HepG2 (cell line): ENCODE measurements around the gene EGFR. TPM values are rescaled to one million over a fixed set of nuclear protein-coding genes. Genes with fewer than 3 reads are reported as not detected.

ENCODE experiments used
- ATAC-seq: fragments of 200-7000 bp; cut with Tn5 transposase; 3 replicates; pipeline ENCODE4 v1.9.1; 2020; ENCODE audit warnings: mild to moderate bottlenecking, moderate library complexity
- BruUV-seq: library from RNA; stranded (reverse); fragments of 400-500 nt; replicated peaks from 2 replicates; lab custom pipeline; 2021; lab: Mats Ljungman, UMichigan
- CTCF ChIA-PET: fragments of 300-600 bp; formaldehyde crosslinking; extraction: SDS; loops from one replicate; lab custom pipeline; 2021; ENCODE audit warnings: low total read pairs, inconsistent platforms, low intra/inter-chr PET ratio; lab: Yijun Ruan, JAX
- POLR2A ChIA-PET: fragments of 350-600 bp; sonication (Branson Sonifier 250); formaldehyde crosslinking; loops from one replicate; lab custom pipeline; 2020; ENCODE audit warnings: antibody characterized with exemption, inconsistent platforms; lab: Yijun Ruan, JAX
- DNase-seq: peaks from one replicate; pipeline ENCODE4 v3.0.0-alpha.2; 2015; ENCODE audit warnings: low spot score
- FAIRE-seq: peaks from 3 replicates; lab custom pipeline; 2011; peaks lifted over from hg19 to GRCh38; lab: Jason Lieb, UNC
- H2AFZ ChIP-seq: one replicate; pipeline ENCODE4 v1.6.1; 2011; ENCODE audit warnings: low read length, inconsistent platforms
- H3K27ac ChIP-seq: fragments of 300-600 bp; 3 replicates; pipeline ENCODE4 v1.8.0; 2011; ENCODE audit warnings: mixed run types, mild to moderate bottlenecking, mixed read lengths, low read length, inconsistent platforms; ENCODE audit not compliant: insufficient read depth; ENCODE audit errors: extremely low read length
- H3K27me3 ChIP-seq, 2 experiments: fragments of 200-600 bp in 1 of 2; 2 replicates in 1 of 2; 3 replicates in 1 of 2; pipeline versions ENCODE4 v1.6.0 to v1.8.0; 2011; ENCODE audit warnings: low read length in 2 of 2, mild to moderate bottlenecking in 2 of 2, moderate library complexity in 2 of 2, inconsistent platforms in 1 of 2; ENCODE audit not compliant: insufficient read depth in 2 of 2, control insufficient read depth in 1 of 2
- H3K36me3 ChIP-seq, 2 experiments: fragments of 200-600 bp in 1 of 2; replicated peaks in 1 of 2; 2 replicates in 1 of 2; 3 replicates in 1 of 2; pipeline versions ENCODE4 v1.5.1 to v1.8.0; 2011; ENCODE audit warnings: low read length in 2 of 2, inconsistent platforms in 1 of 2; ENCODE audit not compliant: insufficient read depth in 2 of 2, control insufficient read depth in 1 of 2
- H3K4me1 ChIP-seq: 2 replicates; pipeline ENCODE4 v1.5.1; 2012; ENCODE audit warnings: low read length, inconsistent platforms; ENCODE audit not compliant: insufficient read depth
- H3K4me2 ChIP-seq: 2 replicates; pipeline ENCODE4 v1.6.0; 2011; ENCODE audit warnings: low read depth, low read length, inconsistent platforms
- H3K4me3 ChIP-seq, 3 experiments: fragments of 200-600 bp in 1 of 3; sonication (generic), shearing (Covaris generic) in 1 of 3; replicated peaks in 1 of 3; 2 replicates each; pipeline ENCODE4 v1.5.1; 2011 to 2016; ENCODE audit warnings: low read length in 3 of 3, inconsistent platforms in 2 of 3, low read depth in 2 of 3, mild to moderate bottlenecking in 2 of 3, control low read depth in 1 of 3, mixed read lengths in 1 of 3; ENCODE audit not compliant: insufficient read depth in 1 of 3
- H3K79me2 ChIP-seq: one replicate; pipeline ENCODE4 v1.6.1; 2011; ENCODE audit warnings: low read length, inconsistent platforms; ENCODE audit not compliant: insufficient read depth
- H3K9ac ChIP-seq: 2 replicates; pipeline ENCODE4 v1.6.0; 2011; ENCODE audit warnings: mild to moderate bottlenecking, low read depth, low read length, inconsistent platforms; ENCODE audit not compliant: insufficient read depth
- H3K9me3 ChIP-seq: 2 replicates; pipeline ENCODE4 v1.5.1; 2012; ENCODE audit warnings: mild to moderate bottlenecking, low read length
- H4K20me1 ChIP-seq: 2 replicates; pipeline ENCODE4 v1.6.0; 2011; ENCODE audit warnings: inconsistent platforms, mild to moderate bottlenecking, low read length, moderate library complexity; ENCODE audit not compliant: insufficient read depth
- CCAR2 ChIP-seq: fragments of 200-400 bp; formaldehyde crosslinking; optimal IDR thresholded peaks from 2 replicates; pipeline ENCODE3; 2018; ENCODE audit warnings: low read depth, mild to moderate bottlenecking, low read length, moderate library complexity
- HNRNPLL ChIP-seq: fragments of 200-400 bp; formaldehyde crosslinking; IDR thresholded peaks from 2 replicates; pipeline ENCODE4 v1.6.1; 2017; ENCODE audit warnings: mild to moderate bottlenecking, low read depth, low read length; ENCODE audit not compliant: poor library complexity, severe bottlenecking
- KMT2B ChIP-seq: IDR thresholded peaks from 2 replicates; pipeline ENCODE4 v1.6.1; 2016; ENCODE audit warnings: missing genetic modification reagents, missing compliant biosample characterization
- MLLT10 ChIP-seq: sonication (generic); formaldehyde crosslinking; IDR thresholded peaks from 2 replicates; pipeline ENCODE4 v1.4.0; 2020; ENCODE audit warnings: missing genetic modification reagents
- PHF5A ChIP-seq: IDR thresholded peaks from one replicate; pipeline ENCODE4 v1.6.1; 2018; ENCODE audit warnings: low read depth, missing genetic modification reagents; ENCODE audit not compliant: unreplicated experiment
- RFXAP ChIP-seq: sonication (generic); formaldehyde crosslinking; IDR thresholded peaks from 2 replicates; pipeline ENCODE4 v1.4.0; 2020; ENCODE audit warnings: missing genetic modification reagents, borderline replicate concordance
- SAP130 ChIP-seq: IDR thresholded peaks from 2 replicates; pipeline ENCODE4 v1.6.1; 2016; ENCODE audit warnings: low read depth
- SMAD3 ChIP-seq: sonication (generic); formaldehyde crosslinking; IDR thresholded peaks from 2 replicates; pipeline ENCODE4 v1.4.0; 2020; ENCODE audit warnings: missing genetic modification reagents
- SRF ChIP-seq: IDR thresholded peaks from 2 replicates; pipeline ENCODE4 v1.6.1; 2011; ENCODE audit warnings: mild to moderate bottlenecking, low read depth, low read length, moderate library complexity
- ZFP41 ChIP-seq: sonication (generic); formaldehyde crosslinking; IDR thresholded peaks from 2 replicates; pipeline ENCODE4 v1.4.0; 2020; ENCODE audit warnings: mild to moderate bottlenecking, missing genetic modification reagents, borderline replicate concordance
- ZNF354B ChIP-seq: sonication (generic); formaldehyde crosslinking; IDR thresholded peaks from 2 replicates; pipeline ENCODE4 v1.8.0; 2022; ENCODE audit warnings: mild to moderate bottlenecking, missing genetic modification reagents
- ZNF468 ChIP-seq: sonication (generic); formaldehyde crosslinking; IDR thresholded peaks from 2 replicates; pipeline ENCODE4 v1.8.0; 2022; ENCODE audit warnings: mild to moderate bottlenecking, moderate library complexity, missing genetic modification reagents
- ZNF615 ChIP-seq: sonication (generic); formaldehyde crosslinking; IDR thresholded peaks from 2 replicates; pipeline ENCODE4 v1.5.0; 2020; ENCODE audit warnings: mild to moderate bottlenecking, missing genetic modification reagents, borderline replicate concordance
- WGBS: methylation state at CpG from one replicate; pipeline ENCODE4 v1.1.6; 2017; ENCODE audit warnings: low lambda C conversion rate; 5-methylcytosine and 5-hydroxymethylcytosine counted together
- in situ Hi-C: cut with HindIII; loops from 2 replicates; pipeline ENCODE4 v1.10.0; 2017; ENCODE audit warnings: low pct_unique_long_range_greater_than_20kb; ENCODE audit not compliant: extremely low pct_ligation_motif_present
- intact Hi-C: fragments of 100-400 bp; cut with micrococcal nuclease; formaldehyde crosslinking; loops from one replicate; pipeline ENCODE4 v1.10.0; 2022; ENCODE audit not compliant: unreplicated experiment
- polyA plus RNA-seq, 8 experiments: library from polyadenylated mRNA; depleted of rRNA in 3 of 8; stranded (reverse) in 7 of 8; unstranded in 1 of 8; fragments of >200 nt; fragmentation: Illumina TruSeq in 4 of 8; extraction: Trizol in 4 of 8; gene quantifications; 2 replicates each; pipeline versions ENCODE4 v1.2.1 to v1.2.3, GENCODE V29; 2011 to 2016; ENCODE audit warnings: low read depth in 4 of 8, missing spikeins in 1 of 8, mixed read lengths in 1 of 8; ENCODE audit not compliant: insufficient read depth in 1 of 8
- total RNA-seq, 5 experiments: library from RNA; depleted of rRNA; stranded (reverse); fragments of >200 nt; fragmentation: Illumina TruSeq; extraction: Trizol; gene quantifications; 2 replicates each; pipeline ENCODE4 v1.2.3, GENCODE V29; 2016; ENCODE audit warnings: low read depth in 1 of 5
- TF ChIP-seq, protein P1 (sequence below): sonication (generic); formaldehyde crosslinking; conservative IDR thresholded peaks from 2 replicates; pipeline ENCODE4 v1.8.0; 2022; ENCODE audit warnings: mild to moderate bottlenecking, moderate library complexity, missing genetic modification reagents
- TF ChIP-seq, protein P2 (sequence below): sonication (generic); formaldehyde crosslinking; IDR thresholded peaks from 2 replicates; pipeline ENCODE4 v1.4.0; 2020; ENCODE audit warnings: mild to moderate bottlenecking, missing genetic modification reagents
- TF ChIP-seq, protein P3 (sequence below): sonication (generic); formaldehyde crosslinking; IDR thresholded peaks from 2 replicates; pipeline ENCODE4 v1.8.0; 2022; ENCODE audit warnings: missing genetic modification reagents, mild to moderate bottlenecking, borderline replicate concordance

The EGFR gene
- total and polyA plus RNA-seq, 2 of the 13 experiments (the other 11 are each of a cell fraction or from before 2014, with no cell fraction given), result 7.0 to 10.0 TPM

DNA sequence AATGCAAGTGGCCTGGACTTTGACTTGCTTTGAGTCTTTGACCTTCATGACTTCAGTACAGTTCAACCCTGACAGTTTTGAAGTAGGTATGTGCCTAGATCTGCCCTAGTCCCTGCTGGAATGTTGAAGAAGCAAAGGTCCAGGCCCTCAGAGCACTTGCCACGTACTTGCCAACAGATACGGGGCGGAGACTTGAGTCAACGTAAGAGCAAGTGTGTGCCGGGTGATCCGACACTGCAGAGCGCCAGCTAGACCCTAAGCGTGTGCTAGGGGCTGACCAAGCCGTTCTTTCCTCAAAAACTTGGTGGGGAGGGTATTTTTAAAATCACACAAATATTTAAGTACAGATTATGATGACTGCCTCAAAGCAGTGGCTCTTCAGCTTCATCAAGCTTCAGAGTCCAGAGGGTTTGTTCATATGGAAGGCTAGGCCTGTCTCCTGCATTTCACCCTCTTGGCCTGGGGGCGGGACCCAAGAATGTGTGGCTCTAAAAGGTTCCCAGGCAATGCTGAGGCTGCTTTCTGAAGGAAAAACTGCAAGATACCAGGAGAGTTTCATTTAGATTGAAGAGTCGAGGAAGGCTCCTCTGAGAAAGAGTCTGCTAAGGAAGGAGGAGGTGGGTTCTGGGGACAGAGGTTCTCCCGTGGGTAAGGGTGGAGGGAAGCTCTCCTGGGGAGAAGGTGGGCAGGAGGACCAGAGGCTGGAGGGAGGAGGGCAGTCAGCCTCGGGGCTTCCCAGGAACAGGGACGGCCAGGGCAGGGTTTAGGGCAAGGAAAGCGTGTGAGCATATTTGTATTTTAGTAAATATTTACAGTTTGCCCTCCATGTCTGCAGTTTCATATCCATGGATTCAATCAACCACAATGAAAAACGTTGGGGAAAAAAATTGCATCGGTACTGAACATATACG is 160.3 kb downstream of the EGFR start:
- H4K20me1 ChIP-seq, result no peaks in the 10 kb centered on the region
- FAIRE-seq (peak; percentile 89), DNase-seq (peak; percentile 95), ATAC-seq (peak; percentile 78)
- H3K36me3 ChIP-seq, result peaks cover 0 to 11% of the 10 kb centered on the region in 2 experiments; a peak in 2 of 5 replicates
- no peaks in the 10 kb centered on the region; a peak in 1 of 5 replicates for H3K27me3 ChIP-seq
- WGBS, result 2% methylated on average over 13 of the region's 18 CpGs
- ChIA-PET CTCF (no interaction called here), POLR2A (interaction anchor here (0.6 to 5.1 kb wide), 29 partner anchors 9 to 928 kb away, joined by 3 to 275 read pairs (median 5); partner anchors contain the start of genes CHCHD2, EGFR, LANCL2 and SEC61G)
- peaks cover 82% of the 10 kb centered on the region for H3K4me1 ChIP-seq
- peak overlapping the region; percentile 98 for H3K9ac ChIP-seq
- H2AFZ ChIP-seq, result no peak overlapping the region
- H3K4me3 ChIP-seq, result peak overlapping the region; percentile 67 to 79 (median 77)
- H3K9me3 ChIP-seq, result no peaks in the 10 kb centered on the region
- in situ Hi-C loops, result no loop called here
- peak overlapping the region; percentile 99 for H3K27ac ChIP-seq
- BruUV-seq, result TSS peak; percentile 74
- H3K79me2 ChIP-seq, result peaks cover 23% of the 10 kb centered on the region
- intact Hi-C loops, result loop anchor here (2.0 kb wide), 3 partner anchors 46 to 100 kb away; no protein-coding TSS in a partner anchor
- H3K4me2 ChIP-seq, result peak overlapping the region; percentile 95
- TF ChIP-seq ZNF468, result no peak
- TF ChIP-seq MLLT10, result no peak
- TF ChIP-seq CCAR2, result no peak
- no peak for TF ChIP-seq ZFP41
- peak; percentile 69 for TF ChIP-seq PHF5A (CRISPR knock-in tag)
- 0 out of 2 replicates have a peak, but pooled peaks have one; percentile 58 for TF ChIP-seq ZNF615 (CRISPR knock-in tag)
- TF ChIP-seq SMAD3, result 0 out of 2 replicates have a peak, but pooled peaks have one; percentile 46
- peak; percentile 67; the same call in 1 of the 2 replicates for TF ChIP-seq RFXAP (CRISPR knock-in tag)
- TF ChIP-seq SRF, result no peak
- TF ChIP-seq, protein P1, sequence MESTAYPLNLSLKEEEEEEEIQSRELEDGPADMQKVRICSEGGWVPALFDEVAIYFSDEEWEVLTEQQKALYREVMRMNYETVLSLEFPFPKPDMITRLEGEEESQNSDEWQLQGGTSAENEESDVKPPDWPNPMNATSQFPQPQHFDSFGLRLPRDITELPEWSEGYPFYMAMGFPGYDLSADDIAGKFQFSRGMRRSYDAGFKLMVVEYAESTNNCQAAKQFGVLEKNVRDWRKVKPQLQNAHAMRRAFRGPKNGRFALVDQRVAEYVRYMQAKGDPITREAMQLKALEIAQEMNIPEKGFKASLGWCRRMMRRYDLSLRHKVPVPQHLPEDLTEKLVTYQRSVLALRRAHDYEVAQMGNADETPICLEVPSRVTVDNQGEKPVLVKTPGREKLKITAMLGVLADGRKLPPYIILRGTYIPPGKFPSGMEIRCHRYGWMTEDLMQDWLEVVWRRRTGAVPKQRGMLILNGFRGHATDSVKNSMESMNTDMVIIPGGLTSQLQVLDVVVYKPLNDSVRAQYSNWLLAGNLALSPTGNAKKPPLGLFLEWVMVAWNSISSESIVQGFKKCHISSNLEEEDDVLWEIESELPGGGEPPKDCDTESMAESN (CRISPR knock-in tag), result 0 out of 2 replicates have a peak, but pooled peaks have one; percentile 42
- no peak for TF ChIP-seq ZNF354B (CRISPR knock-in tag)
- no peak for TF ChIP-seq KMT2B
- TF ChIP-seq, protein P2, sequence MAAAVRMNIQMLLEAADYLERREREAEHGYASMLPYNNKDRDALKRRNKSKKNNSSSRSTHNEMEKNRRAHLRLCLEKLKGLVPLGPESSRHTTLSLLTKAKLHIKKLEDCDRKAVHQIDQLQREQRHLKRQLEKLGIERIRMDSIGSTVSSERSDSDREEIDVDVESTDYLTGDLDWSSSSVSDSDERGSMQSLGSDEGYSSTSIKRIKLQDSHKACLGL (CRISPR knock-in tag), result no peak
- TF ChIP-seq SAP130 (CRISPR knock-in tag), result peak; percentile 92
- TF ChIP-seq, protein P3, sequence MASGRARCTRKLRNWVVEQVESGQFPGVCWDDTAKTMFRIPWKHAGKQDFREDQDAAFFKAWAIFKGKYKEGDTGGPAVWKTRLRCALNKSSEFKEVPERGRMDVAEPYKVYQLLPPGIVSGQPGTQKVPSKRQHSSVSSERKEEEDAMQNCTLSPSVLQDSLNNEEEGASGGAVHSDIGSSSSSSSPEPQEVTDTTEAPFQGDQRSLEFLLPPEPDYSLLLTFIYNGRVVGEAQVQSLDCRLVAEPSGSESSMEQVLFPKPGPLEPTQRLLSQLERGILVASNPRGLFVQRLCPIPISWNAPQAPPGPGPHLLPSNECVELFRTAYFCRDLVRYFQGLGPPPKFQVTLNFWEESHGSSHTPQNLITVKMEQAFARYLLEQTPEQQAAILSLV, result peak; percentile 57; the same call in 1 of the 2 replicates
- no peak for TF ChIP-seq HNRNPLL
